Gastrocnemius medialis (tissue), 4 donors: ENCODE data around the gene ANGEL2.

Experiments used
- CTCF ChIP-seq, 5 experiments: fragments of 450-650 bp in 3 of 5; fragments of 200-600 bp in 2 of 5; sonication (generic) in 2 of 5; IDR thresholded peaks in 4 of 5; conservative IDR thresholded peaks in 1 of 5; 1 replicate in 4 of 5; 2 replicates in 1 of 5; pipeline ENCODE4 v1.5.1; 2016 to 2019; ENCODE audit warnings: antibody characterized with exemption in 5 of 5, mild to moderate bottlenecking in 3 of 5, moderate library complexity in 3 of 5
- POLR2A ChIP-seq, 2 donors: fragments of 450-650 bp; IDR thresholded peaks; one replicate each; pipeline ENCODE4 v1.6.1; 2017; ENCODE audit warnings: antibody characterized with exemption in 2 of 2, mild to moderate bottlenecking in 2 of 2, moderate library complexity in 2 of 2

- no peak for TF ChIP-seq POLR2A (IDR thresholded peaks at IDR 0.05)
- no peak for TF ChIP-seq CTCF (IDR thresholded peaks at IDR 0.05 in 4 of 5, conservative IDR thresholded peaks at IDR 0.05 in 1 of 5)
Measured at GRCh38 chr1:212975111-212975918, 40.4 kb downstream of the ANGEL2 start.
